Progenitor cell of endocrine pancreas (in vitro differentiated cells): ENCODE measurements around the gene CYLD. TPM values are rescaled to one million over a fixed set of nuclear protein-coding genes. Genes with fewer than 3 reads are reported as not detected.

Experiments
- DNase-seq: peaks from one replicate; pipeline ENCODE4 v3.0.0; 2021; ENCODE audit warnings: low spot score; ENCODE audit not compliant: unreplicated experiment
- H3K27ac Mint-ChIP-seq: 2 replicates; pipeline ENCODE4 v1.8.0; 2021; ENCODE audit warnings: mild to moderate bottlenecking, moderate library complexity, mixed read lengths
- H3K27me3 Mint-ChIP-seq: 2 replicates; pipeline ENCODE4 v1.8.0; 2021; ENCODE audit warnings: mixed read lengths
- H3K36me3 Mint-ChIP-seq: 2 replicates; pipeline ENCODE4 v1.8.0; 2022; ENCODE audit warnings: mixed read lengths; ENCODE audit not compliant: insufficient read depth
- H3K4me1 Mint-ChIP-seq: 2 replicates; pipeline ENCODE4 v1.8.0; 2021; ENCODE audit warnings: low read depth, mixed read lengths
- H3K4me3 Mint-ChIP-seq: 2 replicates; pipeline ENCODE4 v1.8.0; 2021; ENCODE audit warnings: low read depth, mild to moderate bottlenecking, moderate library complexity, mixed read lengths
- H3K9me3 Mint-ChIP-seq: 2 replicates; pipeline ENCODE4 v1.8.0; 2021; ENCODE audit warnings: low read depth, mixed read lengths
- total RNA-seq: library from RNA; stranded (reverse); gene quantifications from 2 replicates; pipeline ENCODE4 v1.2.1, GENCODE V29; 2021
- TF ChIP-seq, protein P1 (sequence below): fragments of 200-600 bp; sonication (generic); IDR thresholded peaks from one replicate; pipeline ENCODE4 v1.5.0; 2021; ENCODE audit warnings: antibody characterized with exemption, mild to moderate bottlenecking; ENCODE audit not compliant: unreplicated experiment

Gene CYLD
- total RNA-seq, 1 donor from 2014 or later, result 21.9 TPM

GRCh38 chr16:50695017-50696000 is 46.6 kb upstream of the CYLD start:
- no peak for DNase-seq
- H3K27ac Mint-ChIP-seq, result no peak overlapping the region
- H3K4me1 Mint-ChIP-seq, result no peaks in the 10 kb centered on the region
- H3K4me3 Mint-ChIP-seq, result no peak overlapping the region
- TF ChIP-seq, protein P1, sequence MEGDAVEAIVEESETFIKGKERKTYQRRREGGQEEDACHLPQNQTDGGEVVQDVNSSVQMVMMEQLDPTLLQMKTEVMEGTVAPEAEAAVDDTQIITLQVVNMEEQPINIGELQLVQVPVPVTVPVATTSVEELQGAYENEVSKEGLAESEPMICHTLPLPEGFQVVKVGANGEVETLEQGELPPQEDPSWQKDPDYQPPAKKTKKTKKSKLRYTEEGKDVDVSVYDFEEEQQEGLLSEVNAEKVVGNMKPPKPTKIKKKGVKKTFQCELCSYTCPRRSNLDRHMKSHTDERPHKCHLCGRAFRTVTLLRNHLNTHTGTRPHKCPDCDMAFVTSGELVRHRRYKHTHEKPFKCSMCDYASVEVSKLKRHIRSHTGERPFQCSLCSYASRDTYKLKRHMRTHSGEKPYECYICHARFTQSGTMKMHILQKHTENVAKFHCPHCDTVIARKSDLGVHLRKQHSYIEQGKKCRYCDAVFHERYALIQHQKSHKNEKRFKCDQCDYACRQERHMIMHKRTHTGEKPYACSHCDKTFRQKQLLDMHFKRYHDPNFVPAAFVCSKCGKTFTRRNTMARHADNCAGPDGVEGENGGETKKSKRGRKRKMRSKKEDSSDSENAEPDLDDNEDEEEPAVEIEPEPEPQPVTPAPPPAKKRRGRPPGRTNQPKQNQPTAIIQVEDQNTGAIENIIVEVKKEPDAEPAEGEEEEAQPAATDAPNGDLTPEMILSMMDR, result no peak
- H3K36me3 Mint-ChIP-seq, result no peaks in the 10 kb centered on the region
- peaks cover 66% of the 10 kb centered on the region for H3K27me3 Mint-ChIP-seq
- no peaks in the 10 kb centered on the region for H3K9me3 Mint-ChIP-seq

DNA sequence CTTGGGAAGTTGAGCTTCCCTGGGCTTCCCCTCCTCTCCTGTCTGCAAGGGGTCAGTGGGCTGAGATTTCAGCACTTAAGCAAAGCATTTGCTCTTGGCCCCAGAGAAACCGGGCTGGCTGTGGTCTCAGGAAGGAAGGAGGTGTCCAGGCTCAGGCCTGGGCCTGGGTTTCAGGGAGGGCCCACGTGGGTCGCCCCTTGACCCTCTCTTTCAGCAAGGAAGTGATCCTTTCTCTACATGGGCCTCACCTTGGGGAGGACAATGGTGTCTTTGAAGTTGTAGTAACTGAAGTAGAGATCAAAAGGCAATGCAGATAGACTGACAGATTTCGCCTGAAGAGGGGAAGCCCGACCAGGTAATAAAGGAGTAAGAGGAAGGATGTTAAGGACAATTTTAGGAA is 45.8 kb upstream of the CYLD start:
- TF ChIP-seq, protein P1, result no peak
- DNase-seq, result no peak

DNA sequence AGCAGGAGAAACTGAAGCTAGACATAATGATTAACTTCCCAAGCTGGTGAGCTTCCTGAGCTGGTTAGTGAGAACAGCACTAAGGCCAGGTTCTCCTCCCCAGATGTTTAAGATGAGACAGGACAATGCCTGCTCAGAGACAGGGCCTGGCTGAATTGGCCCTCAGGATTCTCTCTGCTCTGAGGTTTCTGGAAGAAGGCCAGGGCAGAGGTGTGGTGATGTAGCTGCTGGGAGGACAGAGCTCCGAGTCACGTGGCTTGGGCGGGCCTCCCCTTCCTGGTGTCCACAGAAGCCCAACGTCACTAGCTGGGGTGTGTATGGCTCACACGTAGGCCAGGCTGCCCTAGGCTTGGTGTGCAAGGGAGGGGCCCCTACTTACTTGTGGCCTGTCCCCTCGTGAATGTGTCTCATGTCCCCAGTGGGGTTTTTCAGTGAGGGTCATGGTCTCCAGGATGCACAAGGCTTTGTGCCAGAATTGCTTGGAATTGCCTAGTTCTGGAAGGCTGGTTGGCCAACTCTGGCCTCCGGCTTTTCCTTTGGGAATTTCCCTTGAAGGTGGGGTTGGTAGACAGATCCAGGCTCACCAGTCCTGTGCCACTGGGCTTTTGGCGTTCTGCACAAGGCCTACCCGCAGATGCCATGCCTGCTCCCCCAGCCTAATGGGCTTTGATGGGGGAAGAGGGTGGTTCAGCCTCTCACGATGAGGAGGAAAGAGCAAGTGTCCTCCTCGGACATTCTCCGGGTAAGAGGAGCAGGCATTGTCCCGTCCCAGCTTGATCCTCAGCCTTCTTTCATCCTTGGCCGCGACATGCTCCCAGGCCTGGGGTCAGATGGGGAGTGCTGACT is 45.1 kb upstream of the CYLD start:
- no peak for DNase-seq
- Mint-ChIP-seq H3K36me3 (no peaks in the 10 kb centered on the region), H3K4me1 (no peaks in the 10 kb centered on the region), H3K27me3 (peaks cover 53% of the 10 kb centered on the region), H3K9me3 (no peaks in the 10 kb centered on the region), H3K4me3 (no peak overlapping the region), H3K27ac (no peak overlapping the region)
- TF ChIP-seq, protein P1, result no peak

More for the DNA sequence above, 45.8 kb upstream of the CYLD start:
- H3K9me3 Mint-ChIP-seq, result no peaks in the 10 kb centered on the region
- no peak overlapping the region for H3K27ac Mint-ChIP-seq
- H3K4me1 Mint-ChIP-seq, result no peaks in the 10 kb centered on the region
- H3K36me3 Mint-ChIP-seq, result no peaks in the 10 kb centered on the region
- H3K4me3 Mint-ChIP-seq, result no peak overlapping the region
- peaks cover 57% of the 10 kb centered on the region for H3K27me3 Mint-ChIP-seq

- Mint-ChIP-seq H3K4me1 (no peaks in the 10 kb centered on the region), H3K36me3 (no peaks in the 10 kb centered on the region), H3K27ac (no peak overlapping the region), H3K4me3 (no peak overlapping the region), H3K27me3 (peaks cover 47% of the 10 kb centered on the region), H3K9me3 (no peaks in the 10 kb centered on the region)
- DNase-seq, result no peak
- TF ChIP-seq, protein P1, result no peak
Observed at GRCh38 chr16:50697421-50697715, 44.5 kb upstream of the CYLD start.
